Measurements from ENCODE around the gene GRID2.

The GRID2 gene

DNA sequence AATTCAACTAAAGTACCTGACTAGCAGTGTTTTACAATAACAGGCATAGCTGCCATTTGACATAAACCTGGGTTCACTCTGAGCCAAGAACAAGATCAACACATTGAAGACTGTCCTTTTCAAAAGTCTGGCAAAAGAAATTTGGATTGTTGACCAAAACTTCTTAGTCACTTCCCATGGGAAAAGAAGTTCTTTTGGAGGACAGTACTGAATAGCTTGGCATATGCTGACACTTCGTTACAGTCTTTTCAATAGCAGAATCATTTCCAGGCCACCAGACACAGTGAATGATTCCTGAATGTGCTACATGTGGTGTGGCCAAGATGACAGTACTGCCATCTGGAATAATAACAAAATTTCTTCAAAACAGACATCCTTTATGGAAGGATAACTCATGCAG, 560.3 kb downstream of the GRID2 start:
- DNase-seq (ENCODE audit: insufficient read length, low spot score) (no peak), FAIRE-seq (no peak)

DNA sequence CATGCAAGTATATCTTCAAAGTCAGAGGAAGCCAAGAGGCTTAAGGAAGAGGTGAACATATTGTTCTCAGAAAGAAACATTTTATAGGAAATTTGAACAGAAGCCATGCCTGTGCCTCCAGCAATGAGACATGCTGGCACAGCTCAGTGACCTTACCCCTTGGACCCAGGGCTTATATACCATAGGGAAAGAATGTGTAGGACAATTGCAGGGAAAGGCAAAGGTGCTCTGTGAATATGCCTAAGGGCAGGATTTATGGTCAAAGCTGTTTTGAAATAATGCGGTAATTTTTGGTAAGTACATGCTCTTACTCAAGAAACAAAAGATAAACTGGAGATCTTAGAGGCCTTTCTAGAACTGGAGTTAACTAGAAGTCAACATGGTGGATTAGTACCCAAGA, 568.8 kb downstream of the GRID2 start:
- no peak for FAIRE-seq
- DNase-seq (ENCODE audit: insufficient read length, low spot score): no peak

DNA sequence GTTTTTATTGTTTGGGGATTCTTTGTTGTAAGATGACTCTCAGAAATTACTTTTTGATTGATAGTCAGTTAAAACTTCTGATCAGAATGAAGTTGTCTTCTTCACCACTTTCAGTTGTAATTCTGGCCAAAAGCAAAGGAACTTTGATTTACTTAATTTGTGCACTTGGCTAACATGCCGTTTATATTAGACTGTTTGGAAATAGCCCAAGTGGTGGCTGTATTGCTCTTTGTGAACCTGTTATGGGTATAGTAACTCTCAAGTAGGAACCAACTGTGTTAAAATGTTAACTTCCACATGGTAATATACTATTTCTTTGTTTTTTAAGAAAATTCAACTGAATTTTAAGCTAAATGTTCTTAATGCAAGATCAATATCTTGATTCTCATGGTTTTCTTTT, 581.9 kb downstream of the GRID2 start:
- FAIRE-seq: no peak

DNA sequence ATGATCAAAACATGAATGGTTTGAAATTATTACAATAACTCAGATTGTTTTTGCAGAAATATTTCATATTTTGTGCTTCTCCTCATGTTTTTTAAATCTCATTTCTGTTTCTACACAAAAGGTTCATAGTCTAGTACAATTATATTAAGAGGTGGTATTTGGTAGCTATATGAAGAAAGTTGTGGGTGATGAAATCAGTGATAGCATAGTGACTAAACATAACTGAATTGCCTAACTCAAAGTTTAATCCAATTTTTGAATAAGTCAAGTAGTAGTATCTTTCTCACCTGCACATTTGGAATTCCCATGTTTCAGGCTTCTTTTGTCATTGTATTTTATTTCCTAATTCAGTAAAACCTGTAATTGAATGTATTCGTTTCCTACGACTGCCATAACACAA, 648.7 kb downstream of the GRID2 start:
- DNase-seq (ENCODE audit: insufficient read length, low spot score) (no peak), FAIRE-seq (no peak)

More for the DNA sequence above, 581.9 kb downstream of the GRID2 start:
- DNase-seq (ENCODE audit: insufficient read length, low spot score): no peak

DNA sequence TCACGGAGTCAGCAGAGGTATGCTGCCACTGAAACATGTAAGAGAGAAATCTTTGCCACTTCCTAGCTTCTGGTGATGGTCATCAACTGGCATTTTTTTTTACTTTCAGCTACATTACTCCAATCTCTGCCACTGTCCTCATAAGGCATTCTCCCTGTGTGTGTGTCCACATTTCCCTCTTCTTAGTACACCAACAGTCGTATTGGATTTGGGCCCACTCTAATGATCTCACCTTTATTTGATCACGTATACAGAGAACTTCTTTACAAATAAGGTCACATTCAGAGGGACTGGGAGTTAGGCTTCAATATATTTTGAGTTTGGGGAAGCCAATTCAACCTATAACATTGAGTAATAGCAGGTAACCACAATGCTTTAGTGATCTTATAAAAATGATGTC, 649.1 kb downstream of the GRID2 start:
- DNase-seq (ENCODE audit: insufficient read length, low spot score) (no peak), FAIRE-seq (no peak)

DNA sequence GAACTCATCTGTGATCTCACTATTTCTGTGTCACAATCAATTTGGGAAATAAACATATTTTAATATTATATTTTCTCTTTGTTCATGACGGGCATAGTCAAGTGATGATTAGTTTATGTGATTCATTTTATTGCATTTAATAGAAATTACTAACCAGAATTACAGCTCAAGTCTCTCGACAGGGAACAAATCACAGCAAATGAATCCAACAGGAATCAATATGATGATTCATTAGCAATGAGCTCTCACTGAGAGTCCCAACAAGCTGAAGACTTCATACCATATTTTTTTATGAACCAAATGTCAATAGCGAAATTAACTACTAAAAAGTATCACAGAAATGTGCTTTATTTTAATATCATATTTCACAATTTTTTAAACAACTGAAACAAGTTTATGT, 649.7 kb downstream of the GRID2 start:
- FAIRE-seq (no peak), DNase-seq (ENCODE audit: insufficient read length, low spot score) (no peak)

DNA sequence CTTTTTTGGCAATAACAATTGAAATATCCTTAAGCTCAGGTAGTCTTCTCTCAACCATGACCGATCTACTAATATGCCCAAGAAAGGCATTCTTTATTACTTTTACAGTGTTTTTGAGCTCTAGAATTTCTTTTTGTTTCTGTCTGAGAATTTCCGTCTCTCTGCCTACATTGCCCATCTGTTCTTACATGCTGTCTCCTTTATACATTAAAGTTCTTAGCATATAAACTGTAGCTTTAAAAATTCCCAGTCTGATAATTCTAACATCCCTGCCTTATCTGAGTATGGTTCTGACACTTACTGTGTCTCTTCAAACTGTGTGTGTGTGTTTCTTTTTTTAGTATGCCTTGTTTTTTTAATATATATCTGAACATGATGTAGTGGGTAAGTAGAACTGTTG, 658.1 kb downstream of the GRID2 start:
- no peak for FAIRE-seq

DNA sequence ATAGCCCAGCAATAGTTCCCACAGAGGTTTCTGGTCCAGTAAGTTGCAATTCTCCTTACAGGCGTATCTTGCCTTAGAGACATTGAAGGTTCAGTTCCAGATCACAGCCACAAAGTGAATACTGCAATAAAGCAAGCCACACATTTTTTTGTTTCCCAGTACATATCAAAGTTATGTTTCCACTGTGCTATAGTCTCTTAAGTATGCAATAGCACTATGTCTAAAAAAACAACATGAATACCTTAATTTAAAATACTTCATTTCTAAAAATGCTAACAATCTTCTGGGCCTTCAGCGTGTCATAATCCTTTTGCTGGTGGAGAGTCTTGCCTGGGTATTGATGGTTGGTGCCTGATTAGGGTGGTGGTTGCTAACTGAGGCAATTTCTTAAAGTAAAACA, 659.1 kb downstream of the GRID2 start:
- FAIRE-seq (no peak), DNase-seq (ENCODE audit: insufficient read length, low spot score) (no peak)

More for the DNA sequence above, 658.1 kb downstream of the GRID2 start:
- no peak for DNase-seq (ENCODE audit: insufficient read length, low spot score)

DNA sequence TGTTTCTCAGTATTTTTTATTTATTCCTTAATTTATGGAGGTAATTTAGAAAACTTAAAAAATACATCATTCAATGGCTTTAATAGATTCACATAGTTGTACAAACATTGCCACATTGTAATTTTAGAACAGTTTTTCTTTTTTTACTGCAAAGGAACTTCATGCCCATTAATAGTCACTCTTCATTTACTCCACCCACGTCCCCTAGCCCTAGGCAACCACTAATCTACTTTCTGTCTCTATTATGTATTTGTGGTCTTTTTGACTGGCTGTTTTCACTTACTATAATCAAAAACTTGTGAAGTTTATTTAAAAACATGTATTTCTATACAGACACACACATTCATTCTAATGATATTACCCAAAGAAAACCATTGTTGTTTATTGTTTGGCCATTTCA, 664.8 kb downstream of the GRID2 start:
- FAIRE-seq: no peak
- DNase-seq (ENCODE audit: insufficient read length, low spot score): no peak

DNA sequence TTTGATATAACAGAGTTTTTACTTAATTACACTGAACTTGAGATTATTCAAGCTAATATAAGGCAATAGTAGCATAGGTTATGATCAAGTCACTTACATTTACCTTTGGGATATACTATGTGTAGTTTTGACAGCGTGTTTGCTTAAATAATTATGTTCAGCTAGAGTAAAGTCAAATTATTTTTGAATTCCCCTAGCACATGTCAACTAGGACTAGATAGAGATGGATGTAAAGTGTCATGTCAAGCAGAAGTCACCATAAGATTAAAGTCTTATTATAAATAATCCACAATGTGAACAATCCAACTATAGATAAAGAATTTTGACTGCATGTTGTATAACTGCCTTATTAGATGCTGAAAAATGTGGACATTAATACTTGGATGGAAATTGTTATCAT, 665.2 kb downstream of the GRID2 start:
- FAIRE-seq (no peak), DNase-seq (ENCODE audit: insufficient read length, low spot score) (no peak)

DNA sequence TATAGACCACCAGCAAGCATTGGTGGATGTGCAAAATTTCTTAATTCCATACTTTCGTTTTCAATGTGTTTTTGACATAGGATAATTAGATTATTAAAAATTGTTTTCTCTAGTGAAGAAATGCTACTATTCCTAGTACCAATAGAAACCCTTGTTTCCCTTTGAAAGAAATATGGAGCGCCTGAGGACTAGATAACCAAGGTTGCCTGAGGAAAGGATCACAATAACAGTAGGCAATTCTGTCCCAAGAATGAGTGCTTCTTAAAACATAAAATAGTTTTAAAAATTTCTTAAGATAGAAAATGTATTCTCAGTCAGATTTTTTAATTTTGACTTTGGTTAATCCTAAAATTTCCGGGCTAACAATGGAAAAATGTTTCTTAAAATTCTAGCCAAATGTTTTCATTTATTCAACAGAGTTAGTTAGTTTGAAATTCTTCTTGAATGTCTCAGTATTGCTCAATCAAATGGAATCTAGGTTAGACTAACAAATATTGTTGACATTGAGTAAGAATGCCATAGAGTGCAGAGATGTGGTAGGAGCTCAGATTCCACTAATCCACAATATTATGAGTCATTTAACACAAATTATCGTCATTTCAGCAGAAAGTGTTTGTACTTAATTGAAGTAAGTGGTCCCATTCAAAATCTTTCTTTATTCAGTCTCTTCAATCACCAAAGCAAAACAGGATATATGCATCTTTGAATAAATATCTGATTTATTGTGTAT, 666.0 kb downstream of the GRID2 start:
- no peak for FAIRE-seq
- DNase-seq (ENCODE audit: insufficient read length, low spot score): peak; percentile 23

DNA sequence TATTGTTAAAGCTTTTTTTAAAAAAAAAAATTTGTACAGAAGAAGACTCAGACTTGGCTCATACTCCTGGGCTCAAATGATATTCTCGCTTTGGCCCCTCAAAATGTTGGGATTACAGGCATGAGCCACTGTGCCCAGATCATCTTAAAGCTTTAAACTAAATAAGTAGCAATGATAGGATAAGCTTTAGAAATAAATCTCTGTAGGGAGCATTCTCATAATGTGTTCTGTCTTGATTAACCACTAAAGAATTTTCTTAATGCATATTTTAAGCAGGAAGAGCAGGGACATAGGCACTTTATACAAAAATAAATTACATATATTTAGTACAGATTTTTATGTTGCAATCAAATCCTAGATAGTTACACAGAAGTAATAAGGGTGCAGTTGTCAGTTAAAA, 667.2 kb downstream of the GRID2 start:
- FAIRE-seq (no peak), DNase-seq (ENCODE audit: insufficient read length, low spot score) (no peak)

DNA sequence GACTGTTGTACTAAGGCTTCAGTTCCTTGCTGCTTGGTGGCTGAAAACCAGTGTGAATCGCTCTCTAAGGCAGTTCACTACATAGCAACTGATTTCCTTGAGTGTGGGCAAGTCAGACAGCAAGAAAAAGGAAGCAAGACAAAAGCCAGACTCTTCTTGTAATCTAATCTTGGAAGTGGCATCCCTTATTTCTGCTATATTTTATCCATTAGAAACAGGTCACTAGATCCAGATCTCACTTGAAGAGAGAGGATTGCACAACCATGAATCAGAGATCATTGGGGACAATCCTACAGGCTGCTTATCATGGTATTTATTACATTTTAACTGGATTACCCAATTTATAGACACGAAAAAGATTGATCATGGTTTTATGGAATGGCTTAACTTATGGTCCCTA, 684.5 kb downstream of the GRID2 start:
- FAIRE-seq (no peak), DNase-seq (ENCODE audit: insufficient read length, low spot score) (no peak)

DNA sequence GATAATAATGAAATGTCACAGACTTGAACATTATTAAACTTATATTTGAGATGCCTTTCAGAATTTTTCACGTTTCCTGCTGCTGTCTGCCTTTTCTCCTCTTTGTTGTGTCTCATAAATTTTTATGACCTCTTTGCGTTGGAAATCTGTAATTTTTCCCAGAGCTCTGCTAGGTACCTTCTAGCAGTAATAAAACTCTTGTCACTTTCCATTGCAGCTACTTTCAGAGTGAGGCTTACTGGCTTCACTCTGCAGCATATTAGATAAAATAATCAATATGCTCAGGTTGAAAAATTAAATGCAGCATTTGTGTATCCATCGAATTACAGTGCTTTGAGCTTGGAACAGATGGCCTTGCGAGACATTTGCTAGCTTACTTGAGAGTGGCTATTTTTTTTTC, 689.0 kb downstream of the GRID2 start:
- DNase-seq (ENCODE audit: insufficient read length, low spot score) (no peak), FAIRE-seq (no peak)

DNA sequence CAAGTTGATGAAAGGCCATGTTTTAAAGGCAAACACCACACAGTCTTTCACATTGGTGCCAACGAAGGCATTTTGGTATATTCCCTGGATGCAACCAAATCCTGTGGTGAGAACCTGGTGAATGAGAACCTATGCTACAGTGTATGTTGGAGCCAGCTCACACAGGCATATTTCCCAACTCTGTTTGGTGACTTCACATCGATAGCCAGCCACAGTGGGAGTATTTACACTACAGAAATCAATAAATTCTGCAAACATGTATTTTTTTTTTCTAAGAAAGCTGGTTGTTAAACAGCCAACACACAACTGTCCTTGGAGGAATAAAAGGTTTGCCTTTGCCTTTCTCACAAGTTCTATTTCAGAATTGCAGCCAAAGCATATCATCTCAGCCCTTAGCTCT, 691.0 kb downstream of the GRID2 start:
- FAIRE-seq (no peak), DNase-seq (ENCODE audit: insufficient read length, low spot score) (no peak)

DNA sequence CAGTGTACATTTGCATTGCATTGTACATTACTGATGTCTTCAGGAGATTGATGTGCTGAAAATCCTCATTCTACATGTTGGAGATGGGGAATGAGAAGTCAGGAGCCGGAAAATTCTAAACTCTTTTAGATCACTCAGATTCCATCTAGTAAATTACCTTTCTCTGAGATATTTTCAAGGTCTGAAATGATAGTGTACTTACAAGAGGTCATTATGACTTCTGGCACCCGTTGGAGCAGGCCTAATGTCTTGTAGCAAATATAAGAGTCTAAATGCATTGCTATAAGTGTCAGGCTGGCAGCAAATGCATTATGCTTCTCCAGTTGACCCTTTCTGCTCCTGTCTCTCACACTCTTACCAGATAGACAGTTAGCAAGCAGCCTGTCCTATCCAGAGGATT, 692.8 kb downstream of the GRID2 start:
- DNase-seq (ENCODE audit: insufficient read length, low spot score) (no peak), FAIRE-seq (no peak)

DNA sequence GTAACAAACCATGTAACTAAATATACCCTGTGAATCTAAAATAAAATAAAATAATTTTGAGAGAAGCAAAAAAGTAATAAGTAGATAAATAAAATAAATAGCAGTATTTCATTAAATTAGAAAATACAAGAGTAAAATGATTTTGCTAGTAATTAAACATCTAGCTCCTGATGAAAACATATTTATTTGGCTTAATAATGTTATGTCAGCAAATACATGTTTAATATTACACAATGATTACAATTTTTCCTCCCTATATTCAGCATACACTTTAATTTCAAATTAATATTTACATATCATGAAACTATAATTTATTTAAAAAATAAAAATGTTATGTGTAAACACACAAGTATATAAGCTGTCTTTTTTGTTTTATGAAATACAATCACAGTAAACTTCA, 697.1 kb downstream of the GRID2 start:
- DNase-seq (ENCODE audit: insufficient read length, low spot score): no peak
- no peak for FAIRE-seq

DNA sequence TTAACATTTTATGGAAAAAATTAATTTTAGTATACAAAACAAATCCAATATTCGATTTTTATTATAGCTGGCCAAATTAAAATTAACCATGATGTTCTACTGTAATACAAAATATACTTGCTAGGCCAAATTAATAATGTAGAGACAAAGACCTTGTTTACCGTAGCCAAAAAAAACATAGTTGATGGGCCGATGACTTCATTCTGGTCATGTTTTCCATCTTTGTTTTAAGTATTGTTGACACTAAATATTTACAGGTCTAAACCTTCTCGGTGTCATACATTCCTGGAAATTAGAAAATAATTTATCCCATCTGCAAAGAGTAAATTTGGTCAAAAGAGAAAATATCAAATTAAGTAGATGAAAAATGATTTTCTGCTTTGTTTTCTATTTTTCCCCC, 698.5 kb downstream of the GRID2 start:
- DNase-seq (ENCODE audit: insufficient read length, low spot score): no peak
- FAIRE-seq: no peak

DNA sequence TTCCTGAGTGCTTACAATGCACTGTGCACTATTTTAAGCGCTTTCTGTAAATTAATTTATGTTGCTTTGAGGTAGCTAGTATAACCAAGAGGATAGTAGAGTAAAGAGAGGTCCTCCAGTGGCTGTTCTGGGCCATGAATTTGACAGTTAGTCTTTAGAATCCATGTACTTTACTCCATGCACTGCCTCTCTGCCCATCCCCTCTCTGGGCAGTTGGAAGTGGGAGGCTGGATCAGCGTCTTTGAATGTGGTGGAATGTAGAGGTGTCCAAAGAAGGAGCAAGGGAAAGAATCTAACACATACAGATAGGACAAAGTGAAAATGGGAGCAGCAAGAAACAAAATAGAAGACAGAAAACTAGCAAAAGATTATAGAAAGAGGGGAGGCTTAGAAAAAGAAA, 712.6 kb downstream of the GRID2 start:
- DNase-seq (ENCODE audit: insufficient read length, low spot score) (no peak), FAIRE-seq (no peak)

DNA sequence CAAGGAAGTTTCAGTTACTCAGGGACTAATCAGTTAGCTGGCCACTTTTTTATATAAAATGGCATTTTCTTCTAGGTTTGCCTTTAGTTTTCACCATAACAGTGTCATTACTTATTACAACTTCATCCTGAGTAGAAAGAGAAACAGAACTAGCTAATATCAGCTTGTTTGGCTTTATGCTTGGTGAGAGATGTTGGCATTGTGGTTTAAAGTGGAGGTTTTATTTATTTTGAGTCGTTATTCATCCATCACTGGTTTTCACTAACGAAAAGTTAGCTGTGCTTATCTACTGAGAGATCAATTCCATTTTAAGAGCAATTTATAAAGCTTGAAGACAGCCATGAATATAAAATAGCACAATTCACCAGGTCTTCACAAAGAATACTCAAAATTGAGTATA, 714.5 kb downstream of the GRID2 start:
- DNase-seq (ENCODE audit: insufficient read length, low spot score): no peak
- no peak for FAIRE-seq

DNA sequence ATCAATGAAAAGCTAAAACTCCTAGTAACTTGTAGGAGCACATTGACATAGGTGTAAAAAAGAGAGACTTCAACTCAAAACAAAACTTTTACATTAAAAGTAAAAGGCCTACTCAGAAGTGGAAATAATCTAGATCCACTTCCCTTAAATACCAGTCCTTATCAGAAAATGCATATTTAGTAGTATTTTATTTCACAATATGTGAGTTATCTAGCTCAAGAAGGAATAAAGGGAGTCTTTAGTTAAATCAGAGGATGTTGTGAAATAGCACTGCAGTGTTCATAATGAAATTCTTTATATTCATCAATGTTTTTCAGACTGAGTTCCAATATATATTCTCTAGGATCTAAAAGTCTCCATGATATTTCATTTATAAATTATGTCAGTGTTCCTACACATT, 715.0 kb downstream of the GRID2 start:
- no peak for DNase-seq (ENCODE audit: insufficient read length, low spot score)
- FAIRE-seq: no peak

DNA sequence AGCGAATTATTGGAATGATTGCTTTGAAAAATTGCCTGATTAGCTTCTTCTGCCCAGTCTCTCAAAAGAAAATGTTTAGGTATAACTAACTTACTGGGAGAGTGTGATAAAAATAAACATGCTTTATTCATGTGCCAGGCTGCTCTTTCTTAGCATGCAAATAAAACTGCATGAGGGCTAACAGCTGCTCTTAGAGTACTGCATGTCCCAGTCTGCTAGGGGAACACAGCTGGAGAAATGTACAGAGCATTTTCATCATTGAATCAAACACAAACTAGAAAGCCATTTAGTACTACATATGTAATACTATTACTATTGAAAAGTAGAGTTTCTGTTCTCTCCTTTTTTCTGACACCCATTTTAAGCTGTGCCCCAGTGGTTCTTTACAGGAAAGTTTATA, 726.0 kb downstream of the GRID2 start:
- no peak for DNase-seq (ENCODE audit: insufficient read length, low spot score)
- FAIRE-seq: no peak

DNA sequence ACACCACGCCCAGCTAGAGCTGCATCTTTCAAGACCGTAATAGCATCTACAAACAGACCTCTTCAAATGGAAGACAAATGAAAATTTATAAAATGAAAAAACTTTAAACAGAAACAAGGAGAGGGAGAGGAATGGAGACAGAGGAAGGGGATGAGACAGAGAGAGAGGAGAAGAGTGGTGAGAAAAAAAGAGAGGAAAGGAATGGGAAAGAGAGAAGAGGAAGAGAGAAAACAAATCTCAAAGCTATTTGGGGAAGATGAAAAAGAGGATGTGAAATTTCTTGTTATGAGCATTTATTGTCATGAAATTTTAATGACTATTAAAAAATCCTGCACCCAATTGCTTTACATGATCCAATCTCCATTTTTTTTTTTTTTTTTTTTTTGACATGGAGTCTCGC, 726.9 kb downstream of the GRID2 start:
- DNase-seq (ENCODE audit: insufficient read length, low spot score) (no peak), FAIRE-seq (no peak)
